ENCODE measurements around the gene SLC29A2. TPM values are rescaled to one million over a fixed set of nuclear protein-coding genes. Genes with fewer than 3 reads are reported as not detected.

The SLC29A2 gene
- total and polyA plus RNA-seq, 4 donors = 1.2 to 3.3 (median 1.5) TPM

DNA sequence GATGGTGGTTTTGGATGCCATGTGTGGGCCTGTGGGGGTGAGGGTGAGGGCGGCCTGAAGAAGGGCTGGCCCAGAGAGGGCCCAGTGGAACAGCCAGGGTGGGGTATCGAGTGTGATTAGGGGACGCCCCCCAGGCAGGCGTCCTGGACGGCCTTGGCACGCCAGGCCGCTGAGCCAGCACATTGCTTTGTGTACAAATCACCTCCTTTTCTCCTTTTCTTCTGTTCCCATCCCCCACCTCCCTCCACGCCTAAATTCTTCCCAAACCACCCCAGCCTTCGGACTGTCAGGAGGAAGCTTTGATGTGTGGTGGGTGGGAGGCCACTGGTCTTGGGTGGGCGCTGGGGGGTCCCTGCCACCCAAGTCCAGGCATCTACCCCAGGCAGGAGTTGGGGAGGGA is 46.9 kb downstream of the SLC29A2 start:
- TF ChIP-seq RXRA (IDR thresholded peaks at IDR 0.05) = no peak
- TF ChIP-seq TAF1 (conservative IDR thresholded peaks at IDR 0.05) = no peak
- TF ChIP-seq REST (IDR thresholded peaks at IDR 0.05) = no peak
- no peak for TF ChIP-seq HNF4G (IDR thresholded peaks at IDR 0.05)
- TF ChIP-seq SP1 (IDR thresholded peaks at IDR 0.05) = no peak
- no peak overlapping the region for H3K27ac ChIP-seq (ENCODE audit: low read depth in 1 of 2, low read length in 2 of 2)
- no peak for DNase-seq (ENCODE audit: low spot score)
- no peaks in the 10 kb centered on the region for H3K27me3 ChIP-seq (ENCODE audit: control insufficient read depth in 4 of 4, insufficient read depth in 4 of 4, low read length in 3 of 4)
- WGBS = 82% methylated on average over 10 of the region's 10 CpGs
- H3K4me1 ChIP-seq (ENCODE audit: control insufficient read depth in 4 of 4, insufficient read depth in 4 of 4, low read length in 3 of 4) = peaks cover 2 to 9% (median 4%) of the 10 kb centered on the region in 4 donors
- H3K9me3 ChIP-seq (ENCODE audit: control insufficient read depth in 4 of 4, low read length in 3 of 4) = no peaks in the 10 kb centered on the region
- H3K4me3 ChIP-seq (ENCODE audit: low read depth in 1 of 3, low read length in 3 of 3) = no peak overlapping the region
- no peaks in the 10 kb centered on the region for H3K36me3 ChIP-seq (ENCODE audit: control insufficient read depth in 4 of 4, insufficient read depth in 3 of 4, low read depth in 1 of 4, low read length in 3 of 4)
- H3K9ac ChIP-seq (ENCODE audit: low read depth in 1 of 2, low read length in 2 of 2) = no peak overlapping the region

DNA sequence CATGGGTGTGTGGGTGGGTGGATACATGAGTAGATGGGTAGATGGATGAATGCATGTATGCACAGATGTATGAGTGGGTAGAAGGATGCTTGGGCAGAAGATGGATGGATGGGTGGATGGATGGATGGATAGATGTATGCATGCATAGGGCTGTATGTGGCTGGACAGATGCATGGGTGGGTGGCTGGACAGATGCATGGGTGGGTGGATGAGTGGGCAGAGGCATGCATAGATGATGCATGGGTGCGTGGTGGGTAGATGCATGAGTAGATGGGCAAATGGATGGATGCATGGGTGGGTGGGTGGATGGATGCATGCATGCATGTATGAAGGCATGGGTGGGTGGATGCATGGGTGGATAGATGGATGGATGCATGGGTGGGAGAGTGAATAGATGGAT is 47.9 kb downstream of the SLC29A2 start:
- WGBS = 98% methylated on average over 1 of the region's 1 CpG
- DNase-seq (ENCODE audit: low spot score) = no peak
- H3K4me3 ChIP-seq (ENCODE audit: low read depth in 1 of 3, low read length in 3 of 3) = no peak overlapping the region
- H3K4me1 ChIP-seq (ENCODE audit: control insufficient read depth in 4 of 4, insufficient read depth in 4 of 4, low read length in 3 of 4) = peaks cover 2 to 11% (median 4%) of the 10 kb centered on the region in 4 donors
- H3K36me3 ChIP-seq (ENCODE audit: control insufficient read depth in 4 of 4, insufficient read depth in 3 of 4, low read depth in 1 of 4, low read length in 3 of 4) = no peaks in the 10 kb centered on the region
- H3K9me3 ChIP-seq (ENCODE audit: control insufficient read depth in 4 of 4, low read length in 3 of 4) = no peaks in the 10 kb centered on the region
- H3K9ac ChIP-seq (ENCODE audit: low read depth in 1 of 2, low read length in 2 of 2) = no peak overlapping the region
- TF ChIP-seq, protein P1, sequence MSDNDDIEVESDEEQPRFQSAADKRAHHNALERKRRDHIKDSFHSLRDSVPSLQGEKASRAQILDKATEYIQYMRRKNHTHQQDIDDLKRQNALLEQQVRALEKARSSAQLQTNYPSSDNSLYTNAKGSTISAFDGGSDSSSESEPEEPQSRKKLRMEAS (IDR thresholded peaks at IDR 0.05) = no peak
- TF ChIP-seq RAD21 (IDR thresholded peaks at IDR 0.05) (no peak), FOXA2 (IDR thresholded peaks at IDR 0.05) (no peak), RXRA (IDR thresholded peaks at IDR 0.05) (no peak), TAF1 (conservative IDR thresholded peaks at IDR 0.05) (no peak), JUND (IDR thresholded peaks at IDR 0.05) (no peak), CTCF (IDR thresholded peaks at IDR 0.05; ENCODE audit: low read depth, low read length, missing input control) (no peak), FOXA1 (IDR thresholded peaks at IDR 0.05) (no peak), SP1 (IDR thresholded peaks at IDR 0.05) (no peak)
- no peak overlapping the region for H3K27ac ChIP-seq (ENCODE audit: low read depth in 1 of 2, low read length in 2 of 2)
- H3K27me3 ChIP-seq (ENCODE audit: control insufficient read depth in 4 of 4, insufficient read depth in 4 of 4, low read length in 3 of 4) = no peaks in the 10 kb centered on the region

DNA sequence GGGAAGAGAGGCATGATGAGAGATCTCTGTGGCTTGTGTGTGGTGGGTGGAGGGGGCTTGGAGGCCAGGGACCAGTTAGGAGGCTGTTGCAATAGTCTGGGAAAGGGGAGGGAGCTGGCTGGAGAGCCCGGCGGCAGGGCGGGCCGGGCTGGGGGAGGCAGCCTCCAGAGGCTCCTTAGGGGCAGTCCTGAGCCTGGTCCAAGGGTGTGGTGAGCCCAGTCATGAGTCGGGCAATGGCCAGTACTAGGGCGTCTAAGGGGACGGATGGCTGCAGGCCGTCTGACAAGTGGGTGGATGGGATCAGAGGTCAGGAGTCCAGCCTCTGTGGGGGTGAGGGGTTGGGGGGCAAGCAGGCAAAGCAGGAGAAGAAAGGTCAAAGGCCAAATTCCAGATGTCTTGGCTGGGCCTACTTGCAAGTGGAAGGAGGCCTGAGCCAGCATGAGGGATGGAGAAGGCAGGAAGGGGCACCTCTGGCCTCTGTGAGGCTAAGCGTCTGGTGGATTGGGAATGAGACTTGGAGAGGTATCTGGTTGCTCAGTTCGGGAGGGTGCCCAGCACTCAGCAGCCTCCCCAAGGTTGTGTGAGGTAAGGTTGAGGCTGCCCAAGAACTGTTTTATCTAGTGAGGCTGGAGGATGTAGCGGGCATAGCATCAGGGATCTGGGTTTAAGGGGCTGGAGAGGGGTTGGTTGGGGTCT is 48.7 kb downstream of the SLC29A2 start:
- TF ChIP-seq RXRA (IDR thresholded peaks at IDR 0.05) (no peak), FOXA2 (IDR thresholded peaks at IDR 0.05) (no peak), TAF1 (conservative IDR thresholded peaks at IDR 0.05) (no peak), ATF3 (IDR thresholded peaks at IDR 0.05) (no peak), HNF4A (conservative IDR thresholded peaks at IDR 0.05) (no peak), NR2F2 (IDR thresholded peaks at IDR 0.05) (peak; percentile 13)
- TF ChIP-seq, protein P1 (IDR thresholded peaks at IDR 0.05) = no peak
- H3K9me3 ChIP-seq (ENCODE audit: control insufficient read depth in 4 of 4, low read length in 3 of 4) = no peaks in the 10 kb centered on the region
- no peak for DNase-seq (ENCODE audit: low spot score)
- H3K9ac ChIP-seq (ENCODE audit: low read depth in 1 of 2, low read length in 2 of 2) = no peak overlapping the region
- no peaks in the 10 kb centered on the region for H3K27me3 ChIP-seq (ENCODE audit: control insufficient read depth in 4 of 4, insufficient read depth in 4 of 4, low read length in 3 of 4)
- peaks cover 2 to 14% (median 8%) of the 10 kb centered on the region in 4 donors for H3K4me1 ChIP-seq (ENCODE audit: control insufficient read depth in 4 of 4, insufficient read depth in 4 of 4, low read length in 3 of 4)
- 86% methylated on average over 11 of the region's 11 CpGs for WGBS
- H3K36me3 ChIP-seq (ENCODE audit: control insufficient read depth in 4 of 4, insufficient read depth in 3 of 4, low read depth in 1 of 4, low read length in 3 of 4) = no peaks in the 10 kb centered on the region
- no peak overlapping the region for H3K27ac ChIP-seq (ENCODE audit: low read depth in 1 of 2, low read length in 2 of 2)
- H3K4me3 ChIP-seq (ENCODE audit: low read depth in 1 of 3, low read length in 3 of 3) = no peak overlapping the region

Data from liver (tissue), 9 donors.